ENCODE data around the gene ZNF20.

- TF ChIP-seq EP300 (IDR thresholded peaks at IDR 0.05; ENCODE audit: borderline replicate concordance) (no peak), FOXM1 (IDR thresholded peaks at IDR 0.05; ENCODE audit: borderline replicate concordance, low read depth) (no peak), CEBPB (IDR thresholded peaks at IDR 0.05) (no peak), YY1 (IDR thresholded peaks at IDR 0.05; ENCODE audit: low read depth) (no peak), RAD21 (IDR thresholded peaks at IDR 0.05; ENCODE audit: low read depth) (no peak), REST (IDR thresholded peaks at IDR 0.05; ENCODE audit: low read depth) (no peak), CREB1 (IDR thresholded peaks at IDR 0.05; ENCODE audit: low read depth) (no peak), NFIC (IDR thresholded peaks at IDR 0.05) (no peak)
- TF ChIP-seq, protein P1, sequence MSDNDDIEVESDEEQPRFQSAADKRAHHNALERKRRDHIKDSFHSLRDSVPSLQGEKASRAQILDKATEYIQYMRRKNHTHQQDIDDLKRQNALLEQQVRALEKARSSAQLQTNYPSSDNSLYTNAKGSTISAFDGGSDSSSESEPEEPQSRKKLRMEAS (IDR thresholded peaks at IDR 0.05), result no peak
Observed at GRCh38 chr19:12113121-12113520, 27.0 kb downstream of the ZNF20 start.

Measured in Ishikawa (cell line).